Lower leg skin (tissue), 3 donors: ENCODE measurements around the gene THRSP.

Source experiments
- POLR2A ChIP-seq, 2 donors: fragments of 450-650 bp; IDR thresholded peaks; one replicate each; pipeline ENCODE4 v1.6.1; 2016 to 2017; ENCODE audit warnings: antibody characterized with exemption in 2 of 2, mild to moderate bottlenecking in 1 of 2, moderate library complexity in 1 of 2
- TF ChIP-seq, protein P1 (sequence below), 3 donors: fragments of 450-650 bp; IDR thresholded peaks; one replicate each; pipeline ENCODE4 v1.5.1; 2016; ENCODE audit warnings: antibody characterized with exemption in 3 of 3, mild to moderate bottlenecking in 3 of 3, moderate library complexity in 2 of 3

DNA sequence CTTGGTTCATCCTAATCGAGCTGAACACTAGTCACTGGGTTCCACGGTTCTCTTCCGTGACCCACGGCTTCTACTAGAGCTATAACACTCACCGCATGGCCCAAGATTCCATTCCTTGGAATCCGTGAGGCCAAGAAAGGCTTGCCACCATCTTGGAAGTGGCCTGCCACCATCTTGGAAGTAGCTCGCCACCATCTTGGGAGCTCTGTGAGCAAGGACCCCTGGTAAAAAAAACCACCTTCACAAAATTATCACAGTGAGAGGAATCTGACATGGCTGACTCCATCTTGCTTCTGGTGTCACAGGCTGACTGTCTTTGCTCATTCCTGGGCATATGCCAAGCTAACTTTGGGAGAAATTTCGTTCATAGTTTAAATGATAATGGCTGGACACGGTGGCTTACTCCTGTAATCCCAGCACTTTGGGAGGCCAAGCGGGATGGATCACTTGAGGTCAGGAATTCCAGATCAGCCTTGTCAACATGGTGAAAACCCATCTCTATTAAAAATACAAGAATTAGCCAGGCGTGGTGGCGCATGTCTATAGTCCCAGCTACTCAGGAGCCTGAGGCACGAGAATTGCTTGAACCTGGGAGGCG lies 21.7 kb upstream of the THRSP start:
- TF ChIP-seq, protein P1, sequence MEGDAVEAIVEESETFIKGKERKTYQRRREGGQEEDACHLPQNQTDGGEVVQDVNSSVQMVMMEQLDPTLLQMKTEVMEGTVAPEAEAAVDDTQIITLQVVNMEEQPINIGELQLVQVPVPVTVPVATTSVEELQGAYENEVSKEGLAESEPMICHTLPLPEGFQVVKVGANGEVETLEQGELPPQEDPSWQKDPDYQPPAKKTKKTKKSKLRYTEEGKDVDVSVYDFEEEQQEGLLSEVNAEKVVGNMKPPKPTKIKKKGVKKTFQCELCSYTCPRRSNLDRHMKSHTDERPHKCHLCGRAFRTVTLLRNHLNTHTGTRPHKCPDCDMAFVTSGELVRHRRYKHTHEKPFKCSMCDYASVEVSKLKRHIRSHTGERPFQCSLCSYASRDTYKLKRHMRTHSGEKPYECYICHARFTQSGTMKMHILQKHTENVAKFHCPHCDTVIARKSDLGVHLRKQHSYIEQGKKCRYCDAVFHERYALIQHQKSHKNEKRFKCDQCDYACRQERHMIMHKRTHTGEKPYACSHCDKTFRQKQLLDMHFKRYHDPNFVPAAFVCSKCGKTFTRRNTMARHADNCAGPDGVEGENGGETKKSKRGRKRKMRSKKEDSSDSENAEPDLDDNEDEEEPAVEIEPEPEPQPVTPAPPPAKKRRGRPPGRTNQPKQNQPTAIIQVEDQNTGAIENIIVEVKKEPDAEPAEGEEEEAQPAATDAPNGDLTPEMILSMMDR (IDR thresholded peaks at IDR 0.05) = no peak
- TF ChIP-seq POLR2A (IDR thresholded peaks at IDR 0.05) = no peak
